NT2/D1 (cell line): ENCODE measurements around the gene TBC1D22B.
"Not testable (repeated sequence)": the region's sequence is repeated elsewhere in the genome, so short reads cannot be mapped to it uniquely, and the experiment has no call there.

Experiments
- DNase-seq: peaks from one replicate; pipeline ENCODE4 v3.0.0-alpha.2; 2011; ENCODE audit warnings: low read depth, low spot score
- H3K27me3 ChIP-seq: 2 replicates; pipeline ENCODE4 v1.6.0; 2011; ENCODE audit warnings: mild to moderate bottlenecking; ENCODE audit not compliant: insufficient read length, insufficient read depth
- H3K36me3 ChIP-seq: 2 replicates; pipeline ENCODE4 v1.6.1; 2011; ENCODE audit warnings: mild to moderate bottlenecking, low read length, mixed read lengths; ENCODE audit not compliant: insufficient read depth, insufficient read length
- H3K4me1 ChIP-seq: 2 replicates; pipeline ENCODE4 v1.5.1; 2011; ENCODE audit not compliant: insufficient read depth, insufficient read length
- H3K4me3 ChIP-seq: 2 replicates; pipeline ENCODE4 v1.5.1; 2011; ENCODE audit warnings: low read depth; ENCODE audit not compliant: insufficient read length
- H3K9ac ChIP-seq: 2 replicates; pipeline ENCODE4 v1.6.0; 2011; ENCODE audit warnings: low read depth; ENCODE audit not compliant: insufficient read length
- H3K9me3 ChIP-seq: 2 replicates; pipeline ENCODE4 v1.5.1; 2011; ENCODE audit warnings: mild to moderate bottlenecking, low read length; ENCODE audit not compliant: insufficient read depth
- SUZ12 ChIP-seq: IDR thresholded peaks from 2 replicates; pipeline ENCODE4 v1.6.1; 2011; ENCODE audit not compliant: insufficient read length, insufficient read depth; ENCODE audit errors: extremely low read depth
- YY1 ChIP-seq: IDR thresholded peaks from 2 replicates; pipeline ENCODE4 v1.6.1; 2011; ENCODE audit not compliant: insufficient read length, insufficient read depth
- ZNF274 ChIP-seq: IDR thresholded peaks from 2 replicates; pipeline ENCODE4 v1.6.1; 2011; ENCODE audit warnings: mild to moderate bottlenecking, low read depth, low read length

The TBC1D22B gene

GRCh38 chr6:37331047-37331446 lies 73.5 kb downstream of the TBC1D22B start:
- H3K9me3 ChIP-seq: no peaks in the 10 kb centered on the region
- no peak for TF ChIP-seq YY1
- TF ChIP-seq ZNF274: no peak
- TF ChIP-seq SUZ12: no peak
- H3K4me3 ChIP-seq: no peak overlapping the region
- H3K27me3 ChIP-seq: no peaks in the 10 kb centered on the region
- DNase-seq: no peak
- H3K36me3 ChIP-seq: peaks cover 27% of the 10 kb centered on the region
- no peaks in the 10 kb centered on the region for H3K4me1 ChIP-seq
- H3K9ac ChIP-seq: no peak overlapping the region

GRCh38 chr6:37332894-37333293 lies 75.3 kb downstream of the TBC1D22B start:
- H3K36me3 ChIP-seq: peaks cover 27% of the 10 kb centered on the region
- H3K27me3 ChIP-seq: no peaks in the 10 kb centered on the region
- H3K9ac ChIP-seq: no peak overlapping the region
- DNase-seq: no peak
- H3K9me3 ChIP-seq: no peaks in the 10 kb centered on the region
- H3K4me1 ChIP-seq: no peaks in the 10 kb centered on the region
- no peak overlapping the region for H3K4me3 ChIP-seq
- TF ChIP-seq YY1: no peak
- no peak for TF ChIP-seq SUZ12
- no peak for TF ChIP-seq ZNF274

- Histone ChIP-seq H3K36me3 (peaks cover 27% of the 10 kb centered on the region), H3K9ac (no peak overlapping the region), H3K9me3 (no peaks in the 10 kb centered on the region), H3K27me3 (no peaks in the 10 kb centered on the region), H3K4me1 (no peaks in the 10 kb centered on the region), H3K4me3 (no peak overlapping the region)
- TF ChIP-seq ZNF274 (no peak), YY1 (no peak), SUZ12 (no peak)
- no peak for DNase-seq
These were observed 76.5 kb downstream of the TBC1D22B start for GRCh38 chr6:37334047-37334446.

- not testable (repeated sequence) for H3K27me3 ChIP-seq, H3K4me3 ChIP-seq, H3K36me3 ChIP-seq, H3K9ac ChIP-seq, DNase-seq, H3K9me3 ChIP-seq, H3K4me1 ChIP-seq
These were observed 80.7 kb downstream of the TBC1D22B start for GRCh38 chr6:37338317-37338716.

GRCh38 chr6:37338745-37339255 lies 81.2 kb downstream of the TBC1D22B start:
- H3K36me3 ChIP-seq: peaks cover 4% of the 10 kb centered on the region
- H3K27me3 ChIP-seq: no peaks in the 10 kb centered on the region
- TF ChIP-seq ZNF274 (no peak), SUZ12 (no peak), YY1 (no peak)

GRCh38 chr6:37339741-37340638 lies 82.4 kb downstream of the TBC1D22B start:
- Histone ChIP-seq H3K4me3 (no peak overlapping the region), H3K4me1 (no peaks in the 10 kb centered on the region), H3K9ac (no peak overlapping the region), H3K36me3 (no peaks in the 10 kb centered on the region), H3K9me3 (no peaks in the 10 kb centered on the region), H3K27me3 (no peaks in the 10 kb centered on the region)
- TF ChIP-seq ZNF274 (no peak), YY1 (no peak), SUZ12 (no peak)
- DNase-seq: no peak

More at GRCh38 chr6:37338745-37339255, 81.2 kb downstream of the TBC1D22B start:
- no peaks in the 10 kb centered on the region for H3K4me1 ChIP-seq
- no peak overlapping the region for H3K9ac ChIP-seq
- no peaks in the 10 kb centered on the region for H3K9me3 ChIP-seq
- H3K4me3 ChIP-seq: no peak overlapping the region
- no peak for DNase-seq

- no peak for TF ChIP-seq YY1
- TF ChIP-seq ZNF274: no peak
- TF ChIP-seq SUZ12: no peak
- no peaks in the 10 kb centered on the region for H3K9me3 ChIP-seq
- H3K4me1 ChIP-seq: no peaks in the 10 kb centered on the region
- H3K4me3 ChIP-seq: no peak overlapping the region
- no peaks in the 10 kb centered on the region for H3K27me3 ChIP-seq
- no peak overlapping the region for H3K9ac ChIP-seq
- H3K36me3 ChIP-seq: no peaks in the 10 kb centered on the region
- DNase-seq: no peak
These were observed 83.0 kb downstream of the TBC1D22B start for GRCh38 chr6:37340639-37340943.
